ENCODE measurements around the gene TRPC3. TPM values are rescaled to one million over a fixed set of nuclear protein-coding genes. Genes with fewer than 3 reads are reported as not detected.

TRPC3 gene
- total RNA-seq, 1 donor from 2014 or later: 3.0 TPM

DNA sequence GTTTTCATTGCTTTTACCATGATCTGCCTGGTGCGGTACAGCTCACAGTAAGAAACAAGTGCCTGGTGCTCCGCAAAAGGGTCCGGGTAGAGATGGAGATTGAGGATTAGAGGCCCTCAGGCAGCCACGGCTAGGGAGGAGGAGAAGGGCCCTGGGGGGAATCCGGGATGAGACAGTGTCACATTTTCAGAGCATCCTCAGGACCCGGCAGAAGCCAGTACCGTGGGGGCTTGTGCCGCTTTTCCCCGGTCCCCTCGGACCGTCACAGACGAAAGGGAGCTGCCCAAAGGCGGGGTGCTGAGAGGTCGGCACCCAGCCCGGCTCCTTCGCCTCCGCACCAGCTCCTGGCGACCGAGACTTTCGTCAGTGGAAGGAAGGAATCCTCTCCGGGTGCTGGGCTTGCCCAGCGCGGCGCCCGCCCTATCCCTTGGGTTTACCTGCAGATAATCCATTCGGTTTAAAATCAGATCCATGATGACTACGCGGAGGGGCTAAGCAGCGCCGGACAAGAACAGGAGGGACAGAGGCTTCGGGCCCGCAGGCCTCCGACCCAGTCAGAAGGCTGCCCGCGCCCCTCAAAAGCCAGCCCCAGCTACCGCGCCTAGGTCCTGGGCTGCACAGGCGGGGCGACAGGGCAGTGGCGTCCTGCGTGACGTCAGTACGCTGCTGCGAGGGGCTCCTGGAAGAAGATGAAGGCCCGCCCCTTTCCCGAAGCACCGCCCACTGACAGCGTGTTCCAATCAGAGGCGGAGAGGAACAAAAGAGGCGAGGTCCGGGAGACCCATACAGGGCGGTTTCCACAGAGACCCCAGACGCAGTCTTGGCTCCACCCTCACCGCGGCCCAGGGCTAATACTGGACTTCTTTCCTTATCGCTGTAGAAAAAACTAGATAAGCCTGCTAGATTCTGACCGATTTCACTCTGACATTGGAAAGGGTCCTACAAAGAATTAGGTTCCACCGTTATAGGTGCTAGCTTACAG, 81.7 kb downstream of the TRPC3 start, which contains the start of gene BBS7:
Gene BBS7, minus strand, starts transcription at position 634 of the 982 bp plus-strand sequence. Its CDS starts 161 bp downstream, at position 473.
- Mint-ChIP-seq H3K36me3 (ENCODE audit: low read depth, unreplicated experiment) (peaks cover 13% of the 10 kb centered on the region), H3K27ac (ENCODE audit: unreplicated experiment) (peak within 1 kb of the TSS; percentile 52), H3K27me3 (ENCODE audit: unreplicated experiment) (peaks cover 3% of the 10 kb centered on the region), H3K9me3 (ENCODE audit: unreplicated experiment) (no peaks in the 10 kb centered on the region), H3K4me1 (ENCODE audit: unreplicated experiment) (peaks cover 4% of the 10 kb centered on the region), H3K4me3 (ENCODE audit: unreplicated experiment) (peak within 1 kb of the TSS; percentile 93)
- peak; percentile 97 for DNase-seq (ENCODE audit: low spot score)
- TF ChIP-seq, protein P1, sequence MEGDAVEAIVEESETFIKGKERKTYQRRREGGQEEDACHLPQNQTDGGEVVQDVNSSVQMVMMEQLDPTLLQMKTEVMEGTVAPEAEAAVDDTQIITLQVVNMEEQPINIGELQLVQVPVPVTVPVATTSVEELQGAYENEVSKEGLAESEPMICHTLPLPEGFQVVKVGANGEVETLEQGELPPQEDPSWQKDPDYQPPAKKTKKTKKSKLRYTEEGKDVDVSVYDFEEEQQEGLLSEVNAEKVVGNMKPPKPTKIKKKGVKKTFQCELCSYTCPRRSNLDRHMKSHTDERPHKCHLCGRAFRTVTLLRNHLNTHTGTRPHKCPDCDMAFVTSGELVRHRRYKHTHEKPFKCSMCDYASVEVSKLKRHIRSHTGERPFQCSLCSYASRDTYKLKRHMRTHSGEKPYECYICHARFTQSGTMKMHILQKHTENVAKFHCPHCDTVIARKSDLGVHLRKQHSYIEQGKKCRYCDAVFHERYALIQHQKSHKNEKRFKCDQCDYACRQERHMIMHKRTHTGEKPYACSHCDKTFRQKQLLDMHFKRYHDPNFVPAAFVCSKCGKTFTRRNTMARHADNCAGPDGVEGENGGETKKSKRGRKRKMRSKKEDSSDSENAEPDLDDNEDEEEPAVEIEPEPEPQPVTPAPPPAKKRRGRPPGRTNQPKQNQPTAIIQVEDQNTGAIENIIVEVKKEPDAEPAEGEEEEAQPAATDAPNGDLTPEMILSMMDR (IDR thresholded peaks at IDR 0.05; ENCODE audit: unreplicated experiment): no peak

DNA sequence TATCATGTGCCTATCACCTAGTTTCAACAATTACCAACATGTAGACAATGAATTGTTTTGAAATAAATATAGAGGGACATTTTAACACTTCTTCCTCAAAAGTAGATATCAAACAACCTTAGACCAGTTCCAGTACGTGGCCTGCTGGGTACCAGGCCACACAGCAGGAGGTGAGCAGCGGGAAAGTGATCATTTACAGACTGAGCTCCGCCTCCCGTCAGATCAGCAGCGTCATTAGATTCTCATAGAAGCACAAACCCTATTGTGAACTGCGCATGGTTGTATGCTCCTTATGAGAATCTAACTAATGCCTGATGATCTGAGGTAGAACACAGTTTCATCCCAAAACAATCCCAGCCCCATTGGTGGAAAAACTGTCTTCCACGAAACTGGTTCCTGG, 88.1 kb downstream of the TRPC3 start:
- peaks cover 13% of the 10 kb centered on the region for H3K36me3 Mint-ChIP-seq (ENCODE audit: low read depth, unreplicated experiment)
- H3K9me3 Mint-ChIP-seq (ENCODE audit: unreplicated experiment): no peaks in the 10 kb centered on the region
- no peak overlapping the region for H3K27ac Mint-ChIP-seq (ENCODE audit: unreplicated experiment)
- no peak for DNase-seq (ENCODE audit: low spot score)
- H3K4me3 Mint-ChIP-seq (ENCODE audit: unreplicated experiment): no peak overlapping the region
- peaks cover 3% of the 10 kb centered on the region for H3K27me3 Mint-ChIP-seq (ENCODE audit: unreplicated experiment)
- TF ChIP-seq, protein P1 (IDR thresholded peaks at IDR 0.05; ENCODE audit: unreplicated experiment): no peak
- H3K4me1 Mint-ChIP-seq (ENCODE audit: unreplicated experiment): peaks cover 3% of the 10 kb centered on the region

DNA sequence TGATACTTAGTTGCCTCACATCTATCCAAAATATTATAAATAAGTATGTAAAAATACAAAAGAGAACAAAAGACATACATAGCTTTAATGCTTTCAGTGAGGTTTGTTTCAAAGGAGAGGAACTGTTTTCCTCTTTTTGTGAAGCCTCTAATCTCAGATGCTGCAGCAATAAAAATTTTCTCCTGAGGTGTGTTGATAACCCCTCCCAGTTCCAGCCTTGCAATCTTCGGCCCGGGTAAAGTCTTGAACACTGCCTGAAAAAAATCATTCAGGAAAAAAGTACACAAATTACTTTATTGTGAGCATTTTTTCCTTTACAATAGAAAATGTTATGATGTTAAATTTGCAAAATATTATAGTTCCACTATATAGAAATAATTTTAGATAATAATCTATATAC, 90.4 kb downstream of the TRPC3 start:
- TF ChIP-seq, protein P1 (IDR thresholded peaks at IDR 0.05; ENCODE audit: unreplicated experiment): no peak
- Mint-ChIP-seq H3K36me3 (ENCODE audit: low read depth, unreplicated experiment) (peaks cover 9% of the 10 kb centered on the region), H3K4me1 (ENCODE audit: unreplicated experiment) (no peaks in the 10 kb centered on the region), H3K9me3 (ENCODE audit: unreplicated experiment) (no peaks in the 10 kb centered on the region), H3K4me3 (ENCODE audit: unreplicated experiment) (no peak overlapping the region), H3K27me3 (ENCODE audit: unreplicated experiment) (peaks cover under 1% of the 10 kb centered on the region), H3K27ac (ENCODE audit: unreplicated experiment) (no peak overlapping the region)
- no peak for DNase-seq (ENCODE audit: low spot score)

DNA sequence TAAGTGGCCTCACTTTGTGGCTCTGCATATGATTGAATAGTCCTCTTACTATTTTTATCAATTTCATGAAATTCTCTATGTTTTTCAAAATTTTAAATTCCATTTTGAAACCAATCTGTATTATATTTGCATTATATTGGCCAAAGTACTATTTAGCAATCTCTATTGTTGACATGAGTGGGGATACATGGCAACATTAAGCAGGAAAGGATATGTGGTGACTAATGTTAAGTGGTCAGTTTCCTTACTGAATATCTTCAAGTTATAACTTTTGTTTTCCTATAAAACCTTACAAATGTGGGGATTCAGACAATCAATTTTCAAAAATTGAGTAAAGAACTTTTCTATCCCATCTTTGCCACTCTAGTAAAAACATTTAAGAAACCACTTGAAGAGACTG, 91.7 kb downstream of the TRPC3 start:
- peaks cover 2% of the 10 kb centered on the region for H3K27me3 Mint-ChIP-seq (ENCODE audit: unreplicated experiment)
- no peaks in the 10 kb centered on the region for H3K9me3 Mint-ChIP-seq (ENCODE audit: unreplicated experiment)
- no peak overlapping the region for H3K4me3 Mint-ChIP-seq (ENCODE audit: unreplicated experiment)
- no peak overlapping the region for H3K27ac Mint-ChIP-seq (ENCODE audit: unreplicated experiment)
- no peaks in the 10 kb centered on the region for H3K4me1 Mint-ChIP-seq (ENCODE audit: unreplicated experiment)
- TF ChIP-seq, protein P1 (IDR thresholded peaks at IDR 0.05; ENCODE audit: unreplicated experiment): no peak
- no peak for DNase-seq (ENCODE audit: low spot score)
- no peaks in the 10 kb centered on the region for H3K36me3 Mint-ChIP-seq (ENCODE audit: low read depth, unreplicated experiment)

DNA sequence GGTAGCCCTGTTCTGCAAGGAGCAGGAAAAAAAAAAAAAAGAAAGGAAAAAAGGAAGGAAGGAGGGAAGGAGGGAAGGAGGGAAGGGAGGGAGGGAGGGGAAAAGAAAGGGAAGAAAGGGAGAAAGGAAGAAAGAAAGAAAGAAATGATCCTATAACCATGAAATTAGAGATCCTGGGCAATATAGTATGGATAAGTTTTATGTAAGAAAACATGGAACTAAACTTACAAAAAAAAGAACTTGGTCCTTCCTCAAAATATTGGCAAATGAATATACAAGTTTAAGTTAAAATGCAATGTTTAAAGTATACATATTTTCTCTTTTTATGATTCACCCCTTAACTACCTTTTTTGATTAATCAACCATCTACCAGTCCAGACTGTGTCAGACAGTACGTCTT, 100.5 kb downstream of the TRPC3 start:
- H3K4me3 Mint-ChIP-seq (ENCODE audit: unreplicated experiment): no peak overlapping the region
- H3K9me3 Mint-ChIP-seq (ENCODE audit: unreplicated experiment): no peaks in the 10 kb centered on the region
- peaks cover 2% of the 10 kb centered on the region for H3K27me3 Mint-ChIP-seq (ENCODE audit: unreplicated experiment)
- TF ChIP-seq, protein P1 (IDR thresholded peaks at IDR 0.05; ENCODE audit: unreplicated experiment): no peak
- no peak for DNase-seq (ENCODE audit: low spot score)
- H3K36me3 Mint-ChIP-seq (ENCODE audit: low read depth, unreplicated experiment): no peaks in the 10 kb centered on the region
- H3K4me1 Mint-ChIP-seq (ENCODE audit: unreplicated experiment): no peaks in the 10 kb centered on the region
- no peak overlapping the region for H3K27ac Mint-ChIP-seq (ENCODE audit: unreplicated experiment)
